HTR-8/SVneo (cell line): ENCODE results near the gene UBE2C.
A peak's percentile ranks its signal among the peaks of the same experiment; 100 is the strongest.

Experiments used
- DNase-seq: peaks from one replicate; pipeline ENCODE4 v3.0.0; 2011; ENCODE audit warnings: low spot score, mixed read lengths; ENCODE audit not compliant: insufficient read length
- FAIRE-seq: peaks from 2 replicates; lab custom pipeline; 2011; peaks lifted over from hg19 to GRCh38; lab: Jason Lieb, UNC

The UBE2C gene

DNA sequence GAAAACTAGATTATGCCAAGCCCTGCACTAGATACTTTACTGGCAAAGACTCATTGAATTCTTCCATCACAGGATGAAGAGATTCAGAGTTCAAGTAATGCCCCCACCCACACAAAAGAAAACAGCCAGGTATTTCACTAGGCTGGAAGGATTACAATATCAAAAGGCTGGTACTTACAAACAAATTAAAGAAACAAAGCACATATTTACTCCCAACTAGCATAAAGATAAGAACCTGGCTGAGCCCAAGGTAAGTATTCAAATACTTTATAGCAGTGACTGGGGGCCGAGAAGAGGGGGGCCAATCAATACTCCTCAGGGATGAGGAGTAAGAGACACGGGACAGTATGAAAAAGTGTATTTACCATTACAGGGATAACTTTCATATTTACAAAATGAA is 41.0 kb downstream of the UBE2C start:
- FAIRE-seq, result no peak
- DNase-seq, result no peak

DNA sequence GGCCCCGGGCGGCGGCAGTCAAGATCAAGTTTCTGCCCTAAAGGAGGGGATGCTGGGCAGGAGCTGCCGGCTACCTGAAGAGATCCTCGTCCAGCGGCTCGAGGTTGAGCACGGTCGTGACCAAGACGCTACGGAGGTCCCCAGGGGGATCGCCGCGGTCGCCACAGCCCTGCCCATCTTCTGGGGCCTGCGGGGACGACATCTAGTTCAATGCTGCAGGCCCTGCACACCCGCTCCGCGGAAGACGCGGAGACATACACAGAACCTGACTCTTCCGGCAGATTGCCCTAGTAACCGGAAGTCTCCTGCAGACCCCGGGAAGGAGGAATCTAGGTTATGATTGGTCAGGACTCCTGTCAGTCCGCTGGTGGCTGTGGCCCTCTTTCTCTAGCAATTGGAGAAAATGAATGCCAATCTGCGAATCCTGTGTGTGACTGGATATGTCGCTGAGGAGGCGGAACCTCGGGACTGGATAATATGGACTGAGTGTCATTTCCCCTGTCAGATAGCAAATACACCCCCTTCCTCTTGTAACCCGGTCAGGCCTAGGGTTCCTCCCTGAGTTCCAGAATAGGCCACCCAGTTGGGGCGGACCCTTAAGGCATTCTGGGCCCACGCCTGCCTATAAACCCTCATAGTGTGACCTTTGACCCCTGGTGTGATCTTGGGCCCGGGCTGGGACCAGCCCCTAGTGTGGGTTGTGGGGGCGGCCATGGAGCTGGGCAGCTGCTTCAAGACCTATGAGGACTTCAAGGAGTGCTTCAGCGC is 44.9 kb downstream of the UBE2C start, which contains the start of the genes ACOT8 and ZSWIM3:
Gene ACOT8 (minus strand): TSS at position 279 of the 768 bp plus-strand sequence. CDS start 77 bp downstream, at position 202.
Gene ZSWIM3 (plus strand): TSS at position 501 of the 768 bp plus-strand sequence. CDS start 212 bp downstream, at position 713.
- FAIRE-seq (peak; percentile 98), DNase-seq (peak; percentile 100)

DNA sequence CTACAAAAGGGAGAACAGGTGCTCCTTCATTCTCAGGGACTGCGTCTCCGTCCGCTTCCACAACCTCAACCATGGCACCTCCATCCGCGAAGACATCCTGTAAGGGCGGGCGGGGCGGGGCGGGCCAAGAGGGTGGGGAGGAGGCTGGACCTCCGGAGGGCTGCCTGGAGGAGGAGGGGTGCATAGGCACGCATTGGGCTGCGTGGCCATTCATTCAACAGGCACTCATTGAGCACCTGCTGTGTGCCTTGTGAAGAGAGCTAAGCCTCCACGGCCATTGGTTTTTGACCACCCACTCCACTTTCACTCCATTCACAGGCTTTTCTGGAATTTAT is 45.4 kb downstream of the UBE2C start:
- FAIRE-seq (no peak), DNase-seq (no peak)

DNA sequence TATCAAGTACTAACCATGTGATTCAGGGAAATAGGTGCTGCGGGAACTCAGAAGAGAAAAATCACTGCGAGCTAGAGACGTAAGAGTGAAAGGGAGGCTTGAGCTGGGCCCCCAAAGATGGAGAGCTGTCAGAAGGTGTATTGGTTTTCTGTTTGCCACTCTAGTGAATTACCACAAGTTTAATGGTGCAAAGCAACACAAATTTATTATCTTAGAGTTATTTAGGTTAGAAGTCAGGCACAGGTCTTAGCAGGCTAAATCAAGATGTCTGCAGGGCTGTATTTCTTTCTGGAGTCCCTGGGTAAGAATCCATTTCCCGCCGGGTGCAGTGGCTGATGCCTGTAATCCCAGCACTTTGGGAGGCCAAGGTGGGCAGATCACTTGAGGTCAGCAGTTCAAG is 47.5 kb downstream of the UBE2C start:
- FAIRE-seq, result no peak

DNA sequence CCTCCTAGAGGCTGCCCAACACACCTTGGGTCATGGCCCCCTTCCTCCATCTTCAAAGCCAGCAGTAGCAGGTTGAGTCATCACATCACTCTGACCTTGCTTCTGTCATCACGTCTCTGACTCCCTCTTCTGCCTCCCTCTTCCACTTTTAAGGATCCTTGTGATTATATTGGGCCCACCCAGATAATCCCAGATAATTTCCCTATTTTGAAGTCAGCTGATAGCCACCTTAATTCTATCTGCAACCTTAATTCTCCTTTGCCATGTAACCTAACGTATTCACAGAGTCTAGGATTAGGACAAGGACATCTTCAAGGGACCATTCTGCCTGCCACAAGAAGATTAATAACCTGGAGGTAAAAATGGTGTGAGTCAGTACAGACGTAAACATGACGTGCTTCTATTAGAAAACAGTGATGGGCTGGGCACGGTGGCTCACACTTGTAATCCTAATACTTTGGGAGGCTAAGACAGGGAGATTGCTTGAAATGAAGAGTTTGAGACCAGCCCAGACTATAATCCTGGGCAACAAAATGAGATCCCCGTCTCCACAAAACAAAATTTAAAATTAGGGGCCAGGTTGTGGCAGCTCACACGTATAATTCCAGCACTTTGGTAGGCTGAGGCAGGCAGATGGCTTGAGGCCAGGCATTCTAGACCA is 48.2 kb downstream of the UBE2C start:
- no peak for FAIRE-seq
- no peak for DNase-seq

More for the DNA sequence above, 47.5 kb downstream of the UBE2C start:
- no peak for DNase-seq

DNA sequence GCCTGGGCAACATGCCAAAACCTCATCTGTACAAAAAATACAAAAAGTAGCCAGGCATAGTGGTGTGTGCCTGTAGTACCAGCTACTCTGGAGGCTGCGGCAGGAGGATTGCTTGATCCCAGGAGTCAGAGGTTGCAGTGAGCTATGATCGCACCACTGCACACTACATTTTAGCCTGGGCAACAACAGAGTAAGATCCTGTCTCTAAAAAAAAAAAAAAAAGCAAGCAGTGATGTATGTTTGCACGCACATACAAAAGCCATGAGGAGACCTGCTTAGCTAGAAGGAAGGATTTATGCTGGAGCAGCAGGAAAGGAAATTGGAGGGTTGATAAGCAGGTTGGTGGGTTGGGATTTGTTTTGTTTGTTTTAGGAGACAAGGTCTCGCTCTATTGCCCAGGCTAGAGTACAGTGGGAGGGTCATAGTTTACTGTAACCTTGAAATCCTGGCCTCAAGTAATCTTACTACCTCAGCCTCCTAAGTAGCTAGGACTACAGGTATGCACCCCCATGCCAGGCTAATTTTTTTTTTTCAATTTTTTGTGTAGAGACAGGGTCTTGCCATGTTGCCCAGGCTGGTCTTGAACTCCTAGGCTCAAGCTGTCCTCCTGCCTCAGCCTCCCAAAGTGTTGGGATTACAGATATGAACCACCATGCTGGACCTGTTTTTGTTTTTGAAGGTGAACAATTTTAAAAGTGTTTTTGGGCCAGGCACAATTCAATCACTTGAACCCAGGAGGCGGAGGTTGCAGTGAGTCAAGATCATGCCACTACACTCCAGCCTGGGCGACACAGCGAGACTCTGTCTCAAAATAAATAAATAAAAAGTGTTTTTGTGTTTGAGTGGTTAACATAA is 49.0 kb downstream of the UBE2C start:
- FAIRE-seq (no peak), DNase-seq (no peak)

DNA sequence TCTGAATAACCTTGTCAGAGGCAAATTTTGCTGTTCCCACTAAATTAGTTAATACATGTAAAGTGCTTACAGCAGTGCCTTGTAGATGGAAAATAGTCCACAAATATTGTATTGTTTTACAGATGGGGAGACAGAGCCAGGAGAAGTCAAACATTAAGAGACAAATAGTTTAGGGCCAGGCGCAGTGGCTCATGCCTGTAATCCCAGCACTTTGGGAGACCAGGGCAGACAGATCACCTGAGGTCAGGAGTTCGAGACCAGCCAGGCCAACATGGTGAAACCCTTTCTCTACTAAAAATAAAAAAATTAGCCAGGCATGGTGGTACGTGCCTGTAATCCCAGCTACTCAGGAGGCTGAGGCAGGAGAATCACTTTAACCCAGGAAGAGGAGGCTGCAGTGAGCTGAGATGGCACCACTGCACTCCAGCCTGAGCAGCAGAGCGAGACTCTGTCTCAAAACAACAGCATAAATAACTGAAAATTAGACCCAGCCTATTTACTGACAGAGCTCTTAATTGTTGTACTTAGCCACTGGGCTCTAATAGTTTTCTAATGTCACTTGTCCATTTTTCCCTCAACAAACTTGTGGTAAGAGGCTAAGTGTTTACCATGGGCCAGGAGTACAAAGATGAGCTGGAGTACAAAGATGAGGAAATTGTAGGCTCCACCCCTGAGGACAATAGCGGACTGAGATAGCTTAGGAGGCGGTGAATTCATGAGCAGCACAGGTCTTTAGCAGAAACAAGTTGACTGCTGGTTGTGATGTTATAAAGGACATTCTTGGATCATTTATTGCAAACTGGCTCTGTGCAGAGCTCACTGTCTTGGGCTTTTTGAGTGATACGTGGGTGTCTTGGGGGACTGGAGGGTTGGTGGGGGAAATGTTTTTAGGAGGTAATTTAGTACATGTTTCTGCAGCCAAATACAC is 51.4 kb downstream of the UBE2C start:
- FAIRE-seq, result no peak
- DNase-seq, result no peak

DNA sequence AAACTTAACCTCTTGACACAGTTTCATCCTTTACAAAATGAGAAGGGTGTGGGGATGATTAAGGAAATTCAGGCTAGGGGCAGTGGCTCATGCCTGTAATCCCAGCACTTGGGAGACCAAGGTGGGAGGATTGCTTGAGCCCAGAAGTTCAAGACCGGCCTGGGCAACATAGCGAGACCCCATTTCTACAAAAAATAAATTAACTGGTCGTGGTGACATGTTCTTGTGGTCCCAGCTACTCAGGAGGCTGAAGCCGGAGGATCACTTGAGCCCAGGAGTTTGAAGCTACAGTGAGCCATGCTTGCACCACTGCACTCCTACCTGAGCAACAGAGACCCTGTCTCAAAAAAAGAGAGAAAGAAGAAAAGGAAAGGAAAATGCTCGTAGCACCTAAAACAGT is 54.0 kb downstream of the UBE2C start:
- no peak for DNase-seq
- FAIRE-seq, result no peak
